Renal cortical epithelial cell (primary cell): Measurements from ENCODE around the gene HOXA11. TPM values are rescaled to one million over a fixed set of nuclear protein-coding genes. Genes with fewer than 3 reads are reported as not detected.

Experiments used
- DNase-seq: peaks from one replicate; pipeline ENCODE4 v3.0.0-alpha.2; 2011; ENCODE audit warnings: low read depth
- total RNA-seq: library from RNA; depleted of rRNA; stranded (reverse); fragments of >200 nt; gene quantifications from 2 replicates; pipeline ENCODE4 v1.2.3, GENCODE V29; 2014

Gene HOXA11
- total RNA-seq, 1 donor from 2014 or later: 5.4 TPM

GRCh38 chr7:27180431-27181420 is 4.3 kb downstream of the HOXA11 start:
- DNase-seq: no peak

- DNase-seq: peak; percentile 85
Measured at GRCh38 chr7:27179503-27180430, 5.3 kb downstream of the HOXA11 start.

- no peak for DNase-seq
Measured at GRCh38 chr7:27179030-27179429, 6.0 kb downstream of the HOXA11 start.

- DNase-seq: no peak
Measured at GRCh38 chr7:27178366-27178765, 6.7 kb downstream of the HOXA11 start.

- no peak for DNase-seq
Measured at GRCh38 chr7:27177795-27178320, 7.2 kb downstream of the HOXA11 start.

GRCh38 chr7:27176962-27177794 is 7.9 kb downstream of the HOXA11 start:
- no peak for DNase-seq

- no peak for DNase-seq
Measured at GRCh38 chr7:27176524-27176845, 8.5 kb downstream of the HOXA11 start.

- no peak for DNase-seq
Measured at GRCh38 chr7:27175626-27176523, 9.2 kb downstream of the HOXA11 start.

- peak; percentile 86 for DNase-seq
Measured at GRCh38 chr7:27174874-27175625, 10.0 kb downstream of the HOXA11 start.

GRCh38 chr7:27173956-27174873 is 10.8 kb downstream of the HOXA11 start, which contains the start of gene HOXA10:
Gene HOXA10 (minus strand): TSS chr7:27174320. CDS start chr7:27174306, 14 bp downstream.
- DNase-seq: peak; percentile 53

GRCh38 chr7:27173511-27173955 is 11.5 kb downstream of the HOXA11 start:
- no peak for DNase-seq

- DNase-seq: no peak
Measured at GRCh38 chr7:27172823-27173510, 12.1 kb downstream of the HOXA11 start.

- no peak for DNase-seq
Measured at GRCh38 chr7:27172315-27172774, 12.7 kb downstream of the HOXA11 start.

- no peak for DNase-seq
Measured at GRCh38 chr7:27171637-27172314, 13.3 kb downstream of the HOXA11 start.

GRCh38 chr7:27171325-27171636 is 13.8 kb downstream of the HOXA11 start:
- DNase-seq: no peak

GRCh38 chr7:27170426-27171324 is 14.4 kb downstream of the HOXA11 start:
- DNase-seq: no peak
